Activated naive CD4-positive, alpha-beta T cell treated with anti-CD3 and anti-CD28 coated beads, Interleukin-2, amount 50 U/mL, for 16 hours (primary cell): ENCODE measurements around the gene DNM1.

Source experiments
- DNase-seq: peaks from one replicate; pipeline ENCODE4 v3.0.0-alpha.2; 2020

The DNM1 gene

GRCh38 chr9:128206484-128206883, 3.3 kb downstream of the DNM1 start:
- DNase-seq = no peak

GRCh38 chr9:128206916-128207910, 4.0 kb downstream of the DNM1 start:
- DNase-seq = no peak

- no peak for DNase-seq
Measured at GRCh38 chr9:128208386-128208785, 5.2 kb downstream of the DNM1 start.

GRCh38 chr9:128208946-128209669, 5.9 kb downstream of the DNM1 start:
- DNase-seq = no peak

- DNase-seq = no peak
Measured at GRCh38 chr9:128211186-128211980, 8.2 kb downstream of the DNM1 start.

GRCh38 chr9:128211981-128212281, 8.8 kb downstream of the DNM1 start:
- no peak for DNase-seq

GRCh38 chr9:128213746-128214497, 10.7 kb downstream of the DNM1 start:
- no peak for DNase-seq

- DNase-seq = no peak
Measured at GRCh38 chr9:128214571-128215490, 11.7 kb downstream of the DNM1 start.

GRCh38 chr9:128215491-128216409, 12.6 kb downstream of the DNM1 start:
- DNase-seq = no peak

- DNase-seq = no peak
Measured at GRCh38 chr9:128216781-128217553, 13.8 kb downstream of the DNM1 start.

- no peak for DNase-seq
Measured at GRCh38 chr9:128218172-128218517, 15.0 kb downstream of the DNM1 start.

GRCh38 chr9:128218518-128219389, 15.6 kb downstream of the DNM1 start:
- peak; percentile 91 for DNase-seq

- no peak for DNase-seq
Measured at GRCh38 chr9:128219831-128220230, 16.7 kb downstream of the DNM1 start.

- DNase-seq = no peak
Measured at GRCh38 chr9:128222026-128222425, 18.8 kb downstream of the DNM1 start.

GRCh38 chr9:128222880-128223670, 19.9 kb downstream of the DNM1 start:
- DNase-seq = no peak

- no peak for DNase-seq
Measured at GRCh38 chr9:128224877-128225276, 21.7 kb downstream of the DNM1 start.

GRCh38 chr9:128225770-128226411, 22.7 kb downstream of the DNM1 start:
- no peak for DNase-seq
